ENCODE results near the gene POLA1.

Gene POLA1

DNA sequence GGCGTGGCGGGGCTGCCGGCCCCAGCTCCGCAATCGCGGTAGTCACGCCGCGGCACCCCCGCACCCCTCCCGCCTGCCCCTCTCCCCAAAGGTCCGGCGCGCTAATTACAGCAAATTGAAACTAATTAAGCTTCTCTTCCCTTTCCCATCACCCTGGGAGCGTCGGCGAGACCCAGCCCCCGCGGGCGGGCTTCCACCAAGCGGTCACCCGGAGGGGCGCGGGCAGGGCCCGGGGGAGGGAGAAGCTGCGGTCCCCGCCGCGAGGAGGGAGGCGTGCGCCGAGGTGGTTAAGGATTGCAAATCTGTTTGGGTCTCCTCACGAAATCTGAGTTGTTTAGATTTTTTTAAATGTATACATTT, 308.9 kb downstream of the POLA1 start:
- no peak overlapping the region for H3K27ac ChIP-seq
- H2AFZ ChIP-seq: no peak overlapping the region
- H3K36me3 ChIP-seq (ENCODE audit: control insufficient read depth, insufficient read depth, low read length): no peaks in the 10 kb centered on the region
- no peaks in the 10 kb centered on the region for H3K9me3 ChIP-seq (ENCODE audit: control insufficient read depth, low read length)
- H3K4me2 ChIP-seq (ENCODE audit: low read length): no peak overlapping the region
- H3K27me3 ChIP-seq (ENCODE audit: control insufficient read depth, insufficient read depth, low read length): no peaks in the 10 kb centered on the region
- no peak overlapping the region for H3K9ac ChIP-seq
- TF ChIP-seq, protein P1, sequence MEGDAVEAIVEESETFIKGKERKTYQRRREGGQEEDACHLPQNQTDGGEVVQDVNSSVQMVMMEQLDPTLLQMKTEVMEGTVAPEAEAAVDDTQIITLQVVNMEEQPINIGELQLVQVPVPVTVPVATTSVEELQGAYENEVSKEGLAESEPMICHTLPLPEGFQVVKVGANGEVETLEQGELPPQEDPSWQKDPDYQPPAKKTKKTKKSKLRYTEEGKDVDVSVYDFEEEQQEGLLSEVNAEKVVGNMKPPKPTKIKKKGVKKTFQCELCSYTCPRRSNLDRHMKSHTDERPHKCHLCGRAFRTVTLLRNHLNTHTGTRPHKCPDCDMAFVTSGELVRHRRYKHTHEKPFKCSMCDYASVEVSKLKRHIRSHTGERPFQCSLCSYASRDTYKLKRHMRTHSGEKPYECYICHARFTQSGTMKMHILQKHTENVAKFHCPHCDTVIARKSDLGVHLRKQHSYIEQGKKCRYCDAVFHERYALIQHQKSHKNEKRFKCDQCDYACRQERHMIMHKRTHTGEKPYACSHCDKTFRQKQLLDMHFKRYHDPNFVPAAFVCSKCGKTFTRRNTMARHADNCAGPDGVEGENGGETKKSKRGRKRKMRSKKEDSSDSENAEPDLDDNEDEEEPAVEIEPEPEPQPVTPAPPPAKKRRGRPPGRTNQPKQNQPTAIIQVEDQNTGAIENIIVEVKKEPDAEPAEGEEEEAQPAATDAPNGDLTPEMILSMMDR (IDR thresholded peaks at IDR 0.05): no peak
- H3K4me3 ChIP-seq (ENCODE audit: low read depth, low read length): no peak overlapping the region
- H3K4me1 ChIP-seq: no peaks in the 10 kb centered on the region
- no peaks in the 10 kb centered on the region for H3K79me2 ChIP-seq

- Histone ChIP-seq H3K4me1 (no peaks in the 10 kb centered on the region), H3K4me2 (ENCODE audit: low read length) (no peak overlapping the region), H3K9ac (no peak overlapping the region), H3K79me2 (no peaks in the 10 kb centered on the region), H3K27me3 (ENCODE audit: control insufficient read depth, insufficient read depth, low read length) (no peaks in the 10 kb centered on the region), H3K27ac (no peak overlapping the region), H3K4me3 (ENCODE audit: low read depth, low read length) (no peak overlapping the region), H3K9me3 (ENCODE audit: control insufficient read depth, low read length) (no peaks in the 10 kb centered on the region), H2AFZ (no peak overlapping the region), H3K36me3 (ENCODE audit: control insufficient read depth, insufficient read depth, low read length) (no peaks in the 10 kb centered on the region)
- TF ChIP-seq, protein P1 (IDR thresholded peaks at IDR 0.05): no peak
Measured at GRCh38 chrX:25003066-25003849, 309.5 kb downstream of the POLA1 start.

DNA sequence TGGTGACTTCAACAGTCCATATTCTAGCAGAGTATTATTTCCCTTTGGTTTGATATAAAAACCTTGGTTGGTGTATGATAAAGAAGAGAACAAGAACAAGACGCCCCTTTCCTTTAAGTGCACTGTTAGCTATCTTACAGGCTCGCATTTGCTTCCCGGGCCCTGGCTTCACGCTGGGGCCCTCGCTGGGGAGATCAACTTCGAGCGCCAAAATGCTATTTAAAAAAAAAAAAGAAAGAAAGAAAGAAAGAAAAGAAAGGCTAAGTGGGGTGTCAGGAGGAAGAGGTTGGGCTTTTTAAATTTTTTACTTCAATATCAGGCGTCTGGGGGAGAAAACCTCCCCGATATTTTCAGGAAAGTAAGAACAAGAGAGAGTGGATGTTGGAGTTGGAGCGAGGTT, 310.3 kb downstream of the POLA1 start:
- Histone ChIP-seq H2AFZ (no peak overlapping the region), H3K4me2 (ENCODE audit: low read length) (no peak overlapping the region), H3K9me3 (ENCODE audit: control insufficient read depth, low read length) (no peaks in the 10 kb centered on the region), H3K27me3 (ENCODE audit: control insufficient read depth, insufficient read depth, low read length) (no peaks in the 10 kb centered on the region), H3K79me2 (no peaks in the 10 kb centered on the region), H3K27ac (no peak overlapping the region), H3K4me1 (no peaks in the 10 kb centered on the region), H3K4me3 (ENCODE audit: low read depth, low read length) (no peak overlapping the region), H3K9ac (no peak overlapping the region), H3K36me3 (ENCODE audit: control insufficient read depth, insufficient read depth, low read length) (no peaks in the 10 kb centered on the region)
- TF ChIP-seq, protein P1 (IDR thresholded peaks at IDR 0.05): no peak

- no peak overlapping the region for H2AFZ ChIP-seq
- TF ChIP-seq, protein P1 (IDR thresholded peaks at IDR 0.05): no peak
- H3K27ac ChIP-seq: no peak overlapping the region
- H3K4me3 ChIP-seq (ENCODE audit: low read depth, low read length): no peak overlapping the region
- no peaks in the 10 kb centered on the region for H3K36me3 ChIP-seq (ENCODE audit: control insufficient read depth, insufficient read depth, low read length)
- no peaks in the 10 kb centered on the region for H3K27me3 ChIP-seq (ENCODE audit: control insufficient read depth, insufficient read depth, low read length)
- no peak overlapping the region for H3K4me2 ChIP-seq (ENCODE audit: low read length)
- no peaks in the 10 kb centered on the region for H3K79me2 ChIP-seq
- no peaks in the 10 kb centered on the region for H3K4me1 ChIP-seq
- H3K9me3 ChIP-seq (ENCODE audit: control insufficient read depth, low read length): no peaks in the 10 kb centered on the region
- no peak overlapping the region for H3K9ac ChIP-seq
Measured at GRCh38 chrX:25004485-25005032, 310.8 kb downstream of the POLA1 start.

DNA sequence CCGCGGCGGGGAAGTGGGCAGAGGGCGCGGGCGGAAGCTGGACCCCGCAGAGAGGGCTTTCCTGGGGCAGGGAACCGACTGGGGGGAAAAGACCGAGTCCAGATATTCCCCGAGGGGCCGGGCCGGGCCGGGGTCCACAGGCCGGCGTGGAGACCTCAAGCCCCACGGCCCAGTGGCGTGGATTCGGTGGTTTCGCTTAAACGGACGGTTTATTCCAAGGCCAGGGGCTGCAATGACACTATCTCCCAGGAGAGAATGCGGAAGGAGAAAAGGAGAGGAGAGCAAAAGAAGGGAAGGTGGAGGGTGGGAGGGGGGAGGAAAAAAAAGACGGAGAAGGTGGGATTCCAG, 311.3 kb downstream of the POLA1 start:
- H3K9ac ChIP-seq: no peak overlapping the region
- H3K9me3 ChIP-seq (ENCODE audit: control insufficient read depth, low read length): no peaks in the 10 kb centered on the region
- H3K79me2 ChIP-seq: no peaks in the 10 kb centered on the region
- H3K36me3 ChIP-seq (ENCODE audit: control insufficient read depth, insufficient read depth, low read length): no peaks in the 10 kb centered on the region
- no peak overlapping the region for H3K4me3 ChIP-seq (ENCODE audit: low read depth, low read length)
- H3K27ac ChIP-seq: no peak overlapping the region
- H2AFZ ChIP-seq: no peak overlapping the region
- TF ChIP-seq, protein P1 (IDR thresholded peaks at IDR 0.05): no peak
- no peaks in the 10 kb centered on the region for H3K27me3 ChIP-seq (ENCODE audit: control insufficient read depth, insufficient read depth, low read length)
- no peaks in the 10 kb centered on the region for H3K4me1 ChIP-seq
- no peak overlapping the region for H3K4me2 ChIP-seq (ENCODE audit: low read length)

Data from parathyroid adenoma (tissue), 2 donors.